ENCODE measurements around the gene PLTP. TPM values are rescaled to one million over a fixed set of nuclear protein-coding genes. Genes with fewer than 3 reads are reported as not detected.
A peak's percentile ranks its signal among the peaks of the same experiment; 100 is the strongest.

PLTP gene
- total RNA-seq, 1 experiment from 2014 or later: 62.5 TPM

DNA sequence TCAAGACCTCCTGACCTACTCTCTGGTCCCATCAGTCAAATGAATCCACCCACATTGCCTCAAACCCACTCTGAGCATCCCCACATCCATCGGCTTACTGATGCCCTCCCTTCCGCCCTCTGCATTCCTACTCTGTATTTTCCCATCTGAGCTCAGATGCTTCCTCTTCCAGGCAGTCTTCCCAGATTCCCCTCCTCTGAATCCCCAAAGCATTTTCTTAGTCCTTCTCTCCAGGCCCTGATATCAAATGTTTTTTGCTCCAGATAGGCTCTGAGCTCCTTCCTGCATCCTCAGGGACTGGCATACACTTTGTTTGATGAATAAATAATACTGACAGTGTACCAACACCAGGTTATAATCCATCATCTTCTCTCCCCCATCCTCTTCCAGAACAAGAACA, 3.9 kb downstream of the PLTP start:
- Mint-ChIP-seq H3K27me3 (ENCODE audit: low read depth) (no peaks in the 10 kb centered on the region), H3K36me3 (ENCODE audit: insufficient read depth in 1 of 3, low read depth in 3 of 3) (peaks cover 49 to 55% (median 50%) of the 10 kb centered on the region in 3 experiments; a peak in 6 of 7 replicates), H3K9me3 (no peaks in the 10 kb centered on the region), H3K4me3 (0 out of 5 replicates have a peak overlapping the region, but pooled peaks of 1 of the 2 experiments have one; percentile 15), H3K4me1 (peaks cover 13 to 22% of the 10 kb centered on the region in 2 experiments), H3K27ac (no peak overlapping the region)
- no peak overlapping the region for H3K23ac ChIP-seq (ENCODE audit: insufficient read length, low read depth, low read length)
- DNase-seq: no peak
- no peaks in the 10 kb centered on the region for H4K20me1 ChIP-seq (ENCODE audit: control insufficient read depth, insufficient read depth, insufficient read length)
- H3K9me3 ChIP-seq (ENCODE audit: control insufficient read depth, low read depth, low read length): no peaks in the 10 kb centered on the region
- H2BK12ac ChIP-seq (ENCODE audit: insufficient read length, low read depth, low read length): no peak overlapping the region
- no peak overlapping the region for H2BK20ac ChIP-seq (ENCODE audit: low read depth, low read length, poor library complexity, severe bottlenecking)
- H3K27ac ChIP-seq (ENCODE audit: insufficient read length, low read depth, low read length): no peak overlapping the region
- no peak overlapping the region for H3K18ac ChIP-seq (ENCODE audit: insufficient read length, low read depth, low read length)
- no peak overlapping the region for H2BK5ac ChIP-seq (ENCODE audit: insufficient read length, low read length)
- H3T11ph ChIP-seq (ENCODE audit: low read length): no peak overlapping the region
- no peak overlapping the region for H2AFZ ChIP-seq (ENCODE audit: low read length)
- no peak overlapping the region for H4K91ac ChIP-seq (ENCODE audit: insufficient read length, low read depth, low read length)
- H3K56ac ChIP-seq (ENCODE audit: insufficient read length, low read depth, low read length): no peak overlapping the region
- no peak overlapping the region for H4K5ac ChIP-seq (ENCODE audit: insufficient read length, low read depth, low read length)
- no peak overlapping the region for H3K9ac ChIP-seq (ENCODE audit: extremely low read depth, insufficient read length, low read length)
- no peaks in the 10 kb centered on the region for H3K4me1 ChIP-seq (ENCODE audit: insufficient read depth, low read length)
- no peaks in the 10 kb centered on the region for H3K79me1 ChIP-seq (ENCODE audit: insufficient read depth, low read depth, low read length, poor library complexity, severe bottlenecking)
- WGBS (ENCODE audit: extremely low coverage, insufficient read length, low lambda C conversion rate): no CpG with 5 or more reads among the region's 2 CpGs
- no peak overlapping the region for H2BK15ac ChIP-seq (ENCODE audit: low read depth, low read length)
- H3K79me2 ChIP-seq (ENCODE audit: insufficient read depth, low read length): no peaks in the 10 kb centered on the region
- no peak overlapping the region for H3K4me2 ChIP-seq (ENCODE audit: insufficient read depth, insufficient read length, low read length)
- H3K4ac ChIP-seq (ENCODE audit: low read depth, low read length): no peak overlapping the region
- H2BK120ac ChIP-seq (ENCODE audit: low read depth, low read length, poor library complexity, severe bottlenecking): no peak overlapping the region
- H4K8ac ChIP-seq (replicated peaks; ENCODE audit: insufficient read length, low read depth, low read length): no peak overlapping the region
- H3K14ac ChIP-seq (ENCODE audit: insufficient read depth, low read length): no peak overlapping the region
- H3K23me2 ChIP-seq (ENCODE audit: insufficient read length, low read depth, low read length, poor library complexity, severe bottlenecking): peaks cover 16% of the 10 kb centered on the region
- TF ChIP-seq, protein P1, sequence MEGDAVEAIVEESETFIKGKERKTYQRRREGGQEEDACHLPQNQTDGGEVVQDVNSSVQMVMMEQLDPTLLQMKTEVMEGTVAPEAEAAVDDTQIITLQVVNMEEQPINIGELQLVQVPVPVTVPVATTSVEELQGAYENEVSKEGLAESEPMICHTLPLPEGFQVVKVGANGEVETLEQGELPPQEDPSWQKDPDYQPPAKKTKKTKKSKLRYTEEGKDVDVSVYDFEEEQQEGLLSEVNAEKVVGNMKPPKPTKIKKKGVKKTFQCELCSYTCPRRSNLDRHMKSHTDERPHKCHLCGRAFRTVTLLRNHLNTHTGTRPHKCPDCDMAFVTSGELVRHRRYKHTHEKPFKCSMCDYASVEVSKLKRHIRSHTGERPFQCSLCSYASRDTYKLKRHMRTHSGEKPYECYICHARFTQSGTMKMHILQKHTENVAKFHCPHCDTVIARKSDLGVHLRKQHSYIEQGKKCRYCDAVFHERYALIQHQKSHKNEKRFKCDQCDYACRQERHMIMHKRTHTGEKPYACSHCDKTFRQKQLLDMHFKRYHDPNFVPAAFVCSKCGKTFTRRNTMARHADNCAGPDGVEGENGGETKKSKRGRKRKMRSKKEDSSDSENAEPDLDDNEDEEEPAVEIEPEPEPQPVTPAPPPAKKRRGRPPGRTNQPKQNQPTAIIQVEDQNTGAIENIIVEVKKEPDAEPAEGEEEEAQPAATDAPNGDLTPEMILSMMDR (conservative IDR thresholded peaks at IDR 0.05): no peak
- H3K27me3 ChIP-seq (ENCODE audit: insufficient read depth, low read length): no peaks in the 10 kb centered on the region
- H2AK5ac ChIP-seq (ENCODE audit: insufficient read length, low read length): no peak overlapping the region
